ENCODE results near the gene CNN3.
"Not testable (repeated sequence)": the region's sequence is repeated elsewhere in the genome, so short reads cannot be mapped to it uniquely, and the experiment has no call there.

Gene CNN3

DNA sequence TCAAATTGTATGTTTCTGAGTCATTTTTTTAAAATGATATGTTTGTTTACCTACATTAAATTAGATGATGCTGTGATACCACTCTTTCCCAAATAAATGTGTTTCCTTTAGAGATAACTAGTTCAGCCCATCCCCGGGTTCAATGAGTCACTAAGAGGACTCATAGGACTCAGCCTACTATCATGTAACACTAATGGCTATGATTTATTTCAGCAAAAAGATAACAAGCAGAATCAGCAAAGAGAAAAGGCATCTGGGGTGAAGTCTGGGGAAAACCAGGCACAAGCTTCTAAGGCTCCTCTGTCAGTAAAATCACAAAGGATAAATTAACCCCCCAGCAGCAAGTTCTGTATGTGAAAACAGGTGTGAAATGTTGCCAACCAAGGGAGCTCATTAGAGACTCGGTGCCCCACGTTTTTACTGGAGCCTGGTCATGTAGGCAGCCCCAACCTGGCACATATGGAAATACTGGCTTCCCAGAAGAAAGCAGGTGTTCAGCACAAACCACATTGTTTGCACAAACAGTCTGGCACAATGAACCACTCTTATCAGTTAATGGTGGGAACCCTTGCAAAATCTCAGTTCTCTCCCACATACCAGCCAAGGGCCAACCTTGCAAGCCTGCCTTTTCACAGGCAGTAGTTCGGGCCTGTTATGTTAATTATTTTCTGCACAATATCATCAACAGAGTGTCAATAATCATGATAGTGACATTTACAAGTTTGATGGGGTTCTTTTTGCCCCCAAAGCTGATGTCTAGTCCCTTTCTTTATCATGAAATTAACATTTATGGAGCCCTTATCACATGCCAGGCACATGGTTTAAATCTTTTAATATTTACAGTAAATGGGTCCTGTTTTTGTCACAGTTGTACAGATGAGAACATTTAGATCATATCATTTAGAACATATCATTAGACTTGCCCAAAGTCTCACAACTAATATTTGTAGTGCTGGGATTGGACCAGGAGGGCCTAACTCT lies 23.1 kb upstream of the CNN3 start:
- DNase-seq, result peak; percentile 98

DNA sequence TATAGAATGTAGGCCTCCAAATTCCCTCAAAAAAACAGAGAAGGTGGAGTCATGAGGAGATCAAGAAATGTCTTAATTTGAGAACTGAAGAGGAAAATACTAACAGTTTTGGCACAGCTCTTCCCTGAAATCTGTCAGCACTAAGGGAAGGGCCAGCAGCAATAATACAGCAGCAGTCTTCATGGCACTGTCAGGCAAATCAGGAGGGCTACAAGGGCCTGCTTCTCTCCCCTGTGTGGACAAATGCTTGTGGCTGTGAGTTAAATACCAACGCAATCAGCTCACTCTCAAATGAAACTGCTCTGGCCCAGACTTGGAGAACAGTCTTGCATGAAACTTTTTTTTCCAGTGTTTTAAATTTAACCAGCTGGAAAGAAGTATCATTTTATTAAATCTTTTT lies 20.5 kb upstream of the CNN3 start:
- DNase-seq, result no peak

GRCh38 chr1:94946886-94947285 lies 20.0 kb upstream of the CNN3 start:
- no peak for DNase-seq

- no peak for DNase-seq
These were observed 15.5 kb upstream of the CNN3 start for GRCh38 chr1:94942171-94943128.

DNA sequence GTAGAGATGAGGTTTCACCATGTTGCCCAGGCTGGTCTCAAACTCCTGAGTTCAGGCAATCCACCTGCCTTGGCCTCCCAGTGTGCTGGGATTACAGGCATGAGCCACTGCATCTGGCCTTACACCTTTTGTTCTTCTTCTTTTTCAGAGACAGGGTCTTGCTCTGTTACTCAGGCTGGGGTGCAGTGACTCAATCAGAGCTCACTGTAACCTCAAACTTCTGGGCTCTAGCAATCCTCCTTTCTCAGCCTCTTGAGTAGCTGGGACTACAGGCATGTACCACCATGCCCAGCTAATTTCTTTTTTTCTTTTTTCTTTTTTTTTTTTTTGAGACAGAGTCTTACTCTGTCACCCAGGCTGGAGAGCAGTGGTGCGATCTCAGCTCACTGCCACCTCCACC lies 14.6 kb upstream of the CNN3 start:
- DNase-seq, result not testable (repeated sequence)

DNA sequence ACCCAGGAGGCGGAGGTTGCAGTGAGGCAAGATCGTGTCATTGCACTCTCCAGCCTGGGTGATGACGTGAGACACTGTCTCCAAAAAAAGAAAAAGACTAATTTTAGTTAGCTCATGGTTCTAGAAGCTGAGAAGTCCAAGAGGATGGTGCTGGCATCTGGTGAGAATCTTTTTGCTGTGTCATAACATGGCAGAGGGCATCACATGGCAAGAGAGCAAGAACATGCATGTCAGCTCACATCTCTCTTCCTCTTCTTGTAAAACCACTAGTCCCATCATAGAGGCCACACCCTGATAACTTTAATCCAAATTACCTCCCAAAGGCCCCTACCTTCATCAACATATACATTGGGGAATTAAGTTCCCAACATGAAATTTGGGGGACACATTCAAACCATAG lies 13.8 kb upstream of the CNN3 start:
- no peak for DNase-seq

- DNase-seq, result no peak
These were observed 10.9 kb upstream of the CNN3 start for GRCh38 chr1:94937820-94938219.

DNA sequence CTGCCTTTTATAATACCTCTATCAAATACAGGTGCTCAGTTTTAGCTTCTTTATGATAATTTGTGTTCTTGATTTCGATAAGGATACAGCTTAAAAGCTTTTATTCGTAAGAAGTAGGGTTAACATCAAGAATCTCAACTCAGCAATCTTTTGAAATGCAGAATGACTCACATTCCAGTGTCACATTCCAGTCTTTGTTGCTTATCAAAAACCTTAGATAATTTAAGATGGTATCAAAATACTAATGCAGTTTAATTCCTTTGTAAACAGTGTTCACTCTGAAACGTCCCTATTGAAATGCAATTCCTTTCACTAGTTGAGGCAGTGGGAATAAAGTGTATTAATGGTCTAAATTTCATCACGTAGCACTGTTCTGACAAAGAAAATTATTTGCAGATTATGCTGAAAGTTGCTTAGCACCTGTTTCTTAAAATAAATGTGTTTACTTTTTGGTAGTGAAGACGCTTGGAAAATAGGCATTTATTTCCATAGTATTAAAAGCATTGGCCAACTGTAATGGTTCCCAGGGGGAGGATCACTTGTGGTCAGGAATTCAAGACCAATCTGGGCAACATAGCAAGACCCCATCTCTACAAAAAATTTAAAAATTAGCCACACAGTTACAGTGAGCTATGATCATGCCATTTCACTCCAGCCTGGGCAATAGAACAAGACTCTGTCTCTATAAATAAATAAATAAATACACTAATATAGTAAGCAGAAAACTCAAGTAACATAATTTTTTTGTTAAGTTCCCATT lies 10.1 kb upstream of the CNN3 start:
- DNase-seq, result no peak

- DNase-seq, result no peak
These were observed 8.6 kb upstream of the CNN3 start for GRCh38 chr1:94935476-94935875.

DNA sequence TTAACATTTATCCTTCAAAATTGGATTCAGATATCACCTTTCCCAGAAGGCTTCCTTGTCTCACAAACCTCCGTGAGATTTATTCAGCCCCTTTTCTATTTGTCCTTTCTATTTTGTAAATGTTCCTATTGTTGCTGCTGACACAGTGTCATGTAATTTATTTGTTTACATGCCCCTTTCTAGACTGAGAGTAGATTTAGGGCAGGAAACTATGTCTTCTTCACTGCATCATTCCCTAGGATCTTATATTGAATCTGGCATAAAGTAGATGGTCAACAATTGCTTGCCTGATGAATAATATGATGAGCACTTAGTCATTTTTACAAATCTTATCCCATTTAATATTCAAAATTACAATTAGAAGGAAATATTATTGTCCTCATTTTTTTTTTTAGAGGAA lies 8.1 kb upstream of the CNN3 start:
- no peak for DNase-seq

DNA sequence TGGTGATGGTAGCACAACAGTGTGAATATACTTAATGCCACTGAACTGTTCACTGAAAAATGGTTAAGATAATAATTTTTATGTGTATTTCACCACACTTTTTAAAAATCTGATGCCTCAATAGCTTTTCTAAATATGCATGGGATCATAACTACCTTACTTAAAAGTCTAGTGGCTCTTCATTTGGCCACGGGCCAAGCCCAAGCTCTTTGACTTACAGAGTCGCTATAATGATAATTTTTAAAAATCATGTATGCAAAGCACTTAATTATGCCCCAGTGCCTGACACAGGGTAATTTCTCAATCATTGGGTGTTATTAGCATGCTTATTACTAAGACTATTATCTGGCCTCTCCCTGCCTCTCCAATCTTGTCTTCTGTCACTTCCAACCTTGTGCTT lies 7.6 kb upstream of the CNN3 start:
- no peak for DNase-seq

DNA sequence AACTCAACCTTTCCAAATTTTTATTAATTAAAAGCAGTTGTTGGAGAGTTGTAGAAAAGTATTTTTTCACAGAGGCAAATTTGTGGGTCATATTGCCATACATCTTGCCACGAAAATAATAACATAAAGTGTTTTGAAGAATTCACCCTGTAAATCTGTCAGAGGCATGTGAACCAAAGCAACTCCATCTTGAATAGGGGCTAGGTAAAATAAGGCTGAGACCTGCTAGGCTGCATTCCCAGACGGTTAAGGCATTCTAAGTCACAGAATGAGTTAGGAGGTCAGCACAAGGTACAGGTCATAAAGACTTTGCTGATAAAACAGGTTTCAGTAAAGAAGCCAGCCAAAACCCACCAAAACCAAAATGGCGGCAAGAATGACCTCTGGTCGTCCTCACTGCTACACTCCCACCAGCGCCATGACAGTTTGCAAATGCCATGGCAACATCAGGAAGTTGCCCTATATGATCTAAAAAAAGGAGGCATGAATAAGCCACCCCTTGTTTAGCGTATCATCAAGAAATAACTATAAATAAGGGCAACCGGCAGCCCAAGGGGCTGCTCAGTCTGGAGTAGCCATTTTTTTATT lies 4.4 kb upstream of the CNN3 start:
- no peak for DNase-seq

DNA sequence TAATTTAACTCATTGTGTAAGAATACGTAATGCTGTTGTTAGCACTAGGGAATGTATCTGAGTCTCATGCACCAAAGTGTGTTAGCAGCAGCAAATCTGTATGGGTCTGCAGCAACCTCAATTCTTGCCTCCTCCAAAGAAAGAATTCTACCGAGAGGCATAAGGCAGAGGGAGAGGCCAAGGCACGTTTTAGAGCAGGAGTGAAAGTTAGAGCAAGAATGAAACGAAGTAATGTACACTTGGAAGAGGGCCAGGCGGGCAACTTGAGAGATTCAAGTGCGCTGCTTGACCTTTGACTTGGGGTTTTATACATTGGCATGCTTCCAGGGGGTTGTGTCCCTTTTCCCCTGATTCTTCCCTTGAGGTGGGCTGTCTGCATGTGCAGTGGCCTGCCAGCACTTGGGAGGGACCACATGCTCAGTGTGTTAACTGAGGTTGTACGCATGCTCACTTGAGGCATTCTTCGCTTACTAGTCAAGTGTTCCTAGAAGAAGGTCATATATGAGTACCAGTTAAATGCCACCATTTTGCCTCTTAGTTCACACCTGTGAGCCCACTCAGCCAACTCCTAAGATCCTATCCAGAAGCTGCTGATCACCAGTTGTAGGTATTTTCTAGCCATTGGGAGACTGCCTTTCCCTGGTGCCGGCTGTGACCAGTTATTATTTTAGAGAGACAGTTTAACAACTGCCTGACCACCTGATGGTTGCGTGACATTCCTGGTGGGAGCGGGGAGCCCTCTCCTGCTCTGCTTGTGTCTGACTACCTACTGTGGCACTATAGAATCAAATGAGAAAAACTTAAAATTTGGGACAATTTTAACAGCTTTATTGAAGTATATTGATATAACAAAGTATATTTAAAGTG lies 2.7 kb upstream of the CNN3 start:
- no peak for DNase-seq

DNA sequence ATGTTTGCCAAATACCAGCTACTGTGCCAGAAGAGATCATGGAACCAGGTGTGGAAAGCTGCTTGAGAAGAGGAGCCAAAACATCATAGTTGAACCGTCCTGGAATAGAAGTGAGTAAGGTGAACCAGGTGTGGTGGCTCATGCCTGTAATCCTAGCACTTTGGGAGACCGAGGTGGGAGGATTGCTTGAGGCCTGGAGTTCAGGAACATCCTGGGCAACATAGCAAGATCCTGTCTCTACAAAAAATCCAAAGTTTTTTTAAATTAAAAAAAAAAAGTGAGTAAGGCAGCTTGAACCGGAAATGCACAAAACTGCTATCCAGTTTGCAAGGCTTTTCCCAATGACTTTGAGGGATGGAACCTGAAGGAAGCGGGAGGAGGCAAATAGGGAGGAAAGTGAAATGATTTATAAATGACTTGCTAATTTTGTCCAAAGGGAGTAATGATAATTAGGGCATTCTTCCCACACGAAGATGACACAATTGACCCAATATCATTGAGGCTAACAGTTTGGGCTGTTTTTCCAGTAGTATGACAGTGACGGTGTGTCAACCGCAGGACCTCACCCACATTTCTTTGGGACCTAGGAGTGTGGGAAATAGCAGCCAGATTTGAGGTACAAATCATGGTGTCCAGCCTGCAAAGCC lies 1.5 kb upstream of the CNN3 start:
- no peak for DNase-seq

GRCh38 chr1:94927405-94928175 lies 680 bp upstream of the CNN3 start:
- no peak for DNase-seq

DNA sequence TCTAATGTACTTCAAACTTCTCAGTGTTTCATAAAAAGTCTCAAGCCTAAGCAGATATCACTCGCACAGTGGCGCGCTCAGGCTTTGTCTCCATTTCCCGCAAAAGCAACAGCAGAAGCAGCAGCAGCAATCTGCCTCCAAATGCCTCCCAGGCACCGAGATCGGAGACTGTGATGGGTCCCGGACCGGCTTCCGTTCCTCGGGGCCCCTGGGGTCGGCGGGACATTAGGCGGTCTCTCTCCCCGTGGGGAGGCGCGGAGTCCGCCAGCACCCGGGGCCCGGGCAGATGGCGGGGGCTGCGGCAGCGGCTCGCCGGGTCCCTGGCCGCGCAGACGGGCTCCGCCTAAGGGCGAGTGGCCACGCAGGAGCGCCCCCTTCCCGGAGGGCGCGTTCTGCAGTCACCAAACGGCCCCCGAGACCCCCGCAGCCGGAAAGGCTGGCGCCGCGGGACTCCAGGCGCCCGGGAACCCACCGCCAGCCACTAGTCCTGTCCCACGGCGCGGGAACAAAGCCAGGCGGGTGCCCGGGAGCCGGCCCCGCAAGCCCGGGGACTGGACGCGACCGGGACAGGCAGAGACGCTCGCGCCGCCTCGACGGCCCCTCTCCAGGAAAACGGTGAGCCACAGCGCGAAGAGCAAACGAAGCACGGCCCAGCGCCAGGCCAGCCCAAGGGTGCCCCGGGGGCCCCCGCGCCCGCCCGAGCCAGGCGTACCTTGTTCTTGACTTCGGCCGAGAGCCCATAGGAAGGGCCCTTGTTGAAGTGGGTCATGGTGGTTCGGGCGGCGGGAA lies 590 bp downstream of the CNN3 start:
- peak; percentile 65 for DNase-seq

DNA sequence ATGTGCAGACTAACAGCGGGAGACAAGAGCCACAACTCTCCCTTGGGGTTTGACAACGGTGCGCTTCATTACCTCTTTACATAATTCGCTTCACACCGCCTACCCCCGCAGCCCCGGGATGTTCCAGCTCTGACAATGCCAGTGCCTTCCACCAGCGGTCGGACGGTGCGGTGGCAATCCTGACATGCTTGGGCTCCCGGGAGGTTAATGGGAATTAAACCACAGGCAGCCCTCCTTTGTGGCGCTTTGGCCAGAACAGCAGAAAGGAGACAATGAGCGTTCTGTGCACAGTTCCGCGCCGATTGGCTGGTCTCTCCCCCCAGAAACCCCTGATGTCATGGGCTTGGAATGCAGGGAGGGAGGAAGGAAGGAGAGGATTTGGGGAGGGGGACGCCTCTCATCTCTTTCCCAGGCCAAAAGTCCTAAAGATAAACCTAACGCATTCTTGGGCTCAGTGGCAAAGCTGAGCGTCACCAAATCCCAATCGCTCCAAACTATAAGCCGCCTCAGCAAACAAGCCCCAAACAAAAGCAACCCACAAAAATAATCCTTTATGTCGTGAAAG lies 1.3 kb downstream of the CNN3 start:
- peak; percentile 23 for DNase-seq

GRCh38 chr1:94925004-94925403 lies 1.9 kb downstream of the CNN3 start:
- DNase-seq, result no peak

DNA sequence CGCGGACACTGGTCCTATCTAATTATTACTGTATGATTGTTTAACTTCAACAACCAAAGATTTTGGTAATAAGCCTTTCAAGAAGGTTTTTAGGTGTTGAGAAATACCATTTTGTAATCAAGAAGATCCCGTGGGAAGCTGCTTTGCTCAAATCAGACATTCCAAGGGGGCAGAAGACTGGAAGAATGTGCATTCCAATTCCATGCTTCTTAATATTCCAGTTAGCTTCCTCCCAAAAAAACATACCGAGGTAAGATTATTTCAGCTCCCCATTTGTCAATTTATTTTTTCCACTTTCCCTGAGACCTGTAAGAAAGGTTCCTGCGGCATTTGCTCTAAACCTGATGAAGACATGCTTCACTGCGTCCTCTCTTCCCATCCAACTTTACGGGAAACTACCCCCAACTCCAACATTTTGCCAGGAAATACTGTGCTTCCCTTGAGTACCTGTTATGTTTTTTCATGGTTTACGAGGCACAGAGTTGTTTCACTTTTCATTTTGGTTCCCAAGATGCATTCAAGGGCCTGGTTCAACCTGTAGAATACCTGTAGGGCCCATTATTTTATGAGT lies 4.1 kb downstream of the CNN3 start:
- no peak for DNase-seq
